Left colon (tissue), 2 donors: Measurements from ENCODE around the gene USP50. TPM values are rescaled to one million over a fixed set of nuclear protein-coding genes. Genes with fewer than 3 reads are reported as not detected.
"Not testable (repeated sequence)": the region's sequence is repeated elsewhere in the genome, so short reads cannot be mapped to it uniquely, and the experiment has no call there.

Experiments
- ATAC-seq: fragments of 200-7000 bp; cut with Tn5 transposase; one replicate; pipeline ENCODE4 v1.9.1; 2020; ENCODE audit warnings: mild to moderate bottlenecking, moderate library complexity
- DNase-seq, 2 donors: peaks; one replicate each; pipeline ENCODE4 v3.0.0-alpha.2; 2020
- intact Hi-C, 2 donors: fragments of 100-400 bp; cut with DNase I in 1 of 2; cut with micrococcal nuclease in 1 of 2; formaldehyde crosslinking; loops; one replicate each; pipeline versions ENCODE4 v1.11.2 to v1.14.0; 2022; cut with DNase I, micrococcal nuclease
- total RNA-seq, 2 donors: library from RNA; stranded (reverse); fragmentation: NEBNext Ultra II Directional; extraction: Animal tissue kit (Norgen Biotek cat#: 25700); gene quantifications; one replicate each; pipeline ENCODE4 v1.2.1, GENCODE V29; 2021
- donor health status: DM: no; HTN: no; CAD: no.
- donor health status: DM: yes; HTN: yes; CAD: no.

The USP50 gene
- total RNA-seq, 2 donors from 2014 or later = not detected

DNA sequence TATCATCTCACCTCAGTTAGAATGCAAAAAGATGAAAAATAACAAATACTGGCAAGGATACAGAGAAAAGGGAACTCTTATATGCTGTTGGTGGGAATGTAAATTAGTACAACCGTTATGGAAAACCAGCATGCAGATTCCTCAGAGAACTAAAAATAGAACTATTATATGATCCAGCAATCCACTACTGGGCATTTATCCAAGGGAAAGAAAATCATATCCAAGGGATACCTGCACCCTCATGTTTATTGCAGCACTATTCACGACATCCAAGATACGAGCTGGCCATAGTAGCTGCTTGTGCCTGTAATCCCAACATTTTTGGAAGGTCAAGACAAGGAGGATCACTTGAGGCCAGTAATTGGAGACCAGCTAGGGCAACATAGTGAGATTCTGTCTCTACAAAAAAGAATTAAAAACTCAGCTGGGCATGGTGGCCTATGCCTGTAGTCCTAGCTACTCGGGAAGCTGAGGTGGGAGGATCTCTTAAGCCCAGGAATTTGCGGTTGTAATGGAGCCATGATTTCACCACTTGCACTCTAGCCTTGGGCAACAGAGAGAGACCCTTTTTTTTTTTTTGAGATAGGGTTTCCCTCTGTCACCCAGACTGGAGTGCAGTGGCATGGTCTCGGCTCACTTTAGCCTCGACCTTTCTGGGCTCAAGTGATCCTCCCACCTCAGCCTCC lies 26.6 kb downstream of the USP50 start:
- ATAC-seq (peak; percentile 98), DNase-seq (no peak)
- intact Hi-C loops = no loop called here

DNA sequence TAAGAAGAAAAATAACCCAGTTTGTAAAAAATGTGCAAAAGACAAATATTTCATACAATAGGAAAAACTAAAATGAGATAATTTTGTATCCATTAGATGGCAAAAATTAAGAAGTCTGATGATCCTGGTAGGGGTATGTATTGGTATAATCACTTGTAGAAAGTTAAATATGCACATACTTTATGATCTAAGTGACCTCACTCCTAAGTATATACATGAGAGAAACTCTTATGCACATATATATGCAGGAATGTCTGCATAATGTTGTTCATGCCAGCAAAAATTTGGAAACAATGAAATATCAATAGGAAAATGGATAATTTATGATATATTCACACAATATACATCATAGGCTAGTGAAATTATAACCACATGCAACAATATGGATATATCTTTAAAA lies 33.5 kb downstream of the USP50 start:
- DNase-seq (no peak), ATAC-seq (no peak)
- intact Hi-C loops = no loop called here

- intact Hi-C loops = no loop called here
- no peak for DNase-seq
- peak; percentile 19 for ATAC-seq
These were observed 40.3 kb downstream of the USP50 start for GRCh38 chr15:50506121-50506520.

- ATAC-seq, intact Hi-C loops, DNase-seq: not testable (repeated sequence)
These were observed 40.8 kb downstream of the USP50 start for GRCh38 chr15:50505656-50506055.

DNA sequence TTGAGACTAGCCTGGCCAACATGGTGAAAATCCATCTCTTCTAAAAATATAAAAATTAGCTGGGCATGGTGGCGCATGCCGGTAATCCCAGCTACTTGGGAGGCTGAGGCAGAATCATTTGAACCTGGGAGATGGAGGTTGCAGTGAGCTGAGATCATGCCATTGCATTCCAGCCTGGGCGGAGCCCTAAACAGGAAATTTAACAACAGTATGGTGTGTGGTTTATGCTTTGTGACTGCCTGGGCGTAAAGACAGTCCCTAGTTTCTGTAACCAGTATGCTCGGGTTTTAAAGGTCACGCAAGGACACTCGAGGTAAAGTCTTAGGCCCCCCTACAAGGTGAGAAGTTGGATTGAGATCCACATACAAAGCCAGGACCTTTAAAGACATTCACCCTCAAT lies 43.3 kb downstream of the USP50 start:
- peak; percentile 68 for ATAC-seq
- no peak for DNase-seq
- intact Hi-C loops = no loop called here

DNA sequence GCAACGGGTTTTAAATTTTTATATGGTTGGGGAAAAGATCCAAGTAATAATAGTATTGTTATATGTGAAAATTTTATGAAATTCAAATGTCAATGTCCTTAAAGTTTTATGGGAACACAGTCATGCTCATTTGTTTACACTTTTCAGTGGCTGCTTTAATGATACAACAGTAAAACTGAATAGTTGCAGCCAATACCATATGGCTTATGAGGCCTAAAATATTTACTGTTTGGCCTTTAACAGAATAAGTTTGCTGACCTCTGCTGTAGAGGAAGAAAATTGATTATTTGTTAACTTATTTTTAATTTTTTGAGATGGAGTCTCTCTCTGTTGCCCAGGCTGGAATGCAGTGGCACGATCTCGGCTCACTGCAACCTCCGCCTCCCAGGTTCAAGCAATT lies 44.7 kb downstream of the USP50 start:
- DNase-seq (no peak), ATAC-seq (peak; percentile 31)
- intact Hi-C loops = no loop called here

- intact Hi-C loops = no loop called here
- ATAC-seq = no peak
- DNase-seq = no peak
These were observed 46.1 kb downstream of the USP50 start for GRCh38 chr15:50500352-50500751.

DNA sequence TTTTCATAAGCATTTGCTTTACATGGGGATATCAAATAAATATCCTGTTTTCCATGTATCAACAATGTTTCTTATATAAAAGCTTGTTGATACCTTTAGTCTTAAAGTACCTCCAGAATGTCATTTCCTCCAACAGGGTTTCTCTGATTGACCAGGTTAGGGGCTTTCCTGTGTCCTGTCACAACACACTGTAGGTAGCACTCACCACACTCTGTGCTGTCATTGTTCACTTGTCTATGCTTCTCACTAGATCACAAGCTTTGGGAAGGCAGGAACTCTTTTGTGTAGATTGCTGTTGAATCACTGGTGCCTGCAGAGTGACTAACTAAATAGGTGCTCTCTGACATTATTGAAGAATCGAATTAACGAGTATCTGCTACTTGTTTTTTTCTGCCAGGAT lies 49.8 kb downstream of the USP50 start:
- intact Hi-C loops = loop anchor here in 1 of 2 donors (10.0 kb wide), 1 partner anchor 88 kb away; no protein-coding TSS in a partner anchor
- ATAC-seq = no peak

GRCh38 chr15:50494547-50494946 lies 51.9 kb downstream of the USP50 start:
- not testable (repeated sequence) for ATAC-seq, DNase-seq
- intact Hi-C loops = loop anchor here in 1 of 2 donors (10.0 kb wide), 1 partner anchor 90 kb away; no protein-coding TSS in a partner anchor

More for the DNA sequence above, 49.8 kb downstream of the USP50 start:
- DNase-seq = no peak

DNA sequence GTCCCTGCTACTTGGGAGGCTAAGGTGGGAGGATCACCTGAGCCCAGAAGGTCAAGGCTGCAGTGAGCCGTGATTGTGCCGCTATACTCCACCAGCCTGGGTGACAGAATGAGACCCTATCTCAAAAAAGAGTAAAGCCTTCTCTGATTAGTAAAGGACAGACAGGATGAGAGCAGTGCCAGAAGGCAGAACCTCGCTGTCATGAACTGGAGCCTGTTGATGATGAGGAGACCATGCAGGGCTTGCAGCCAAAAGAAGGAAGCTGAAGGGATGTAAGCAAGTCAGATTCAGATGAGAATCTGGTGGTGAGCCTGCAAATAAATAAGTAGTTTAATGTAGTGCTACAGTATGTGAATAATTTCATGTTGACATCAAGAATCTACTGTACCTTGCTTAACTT lies 52.8 kb downstream of the USP50 start:
- no peak for ATAC-seq
- intact Hi-C loops = loop anchor here in 1 of 2 donors (10.0 kb wide), 1 partner anchor 91 kb away; no protein-coding TSS in a partner anchor
- no peak for DNase-seq

DNA sequence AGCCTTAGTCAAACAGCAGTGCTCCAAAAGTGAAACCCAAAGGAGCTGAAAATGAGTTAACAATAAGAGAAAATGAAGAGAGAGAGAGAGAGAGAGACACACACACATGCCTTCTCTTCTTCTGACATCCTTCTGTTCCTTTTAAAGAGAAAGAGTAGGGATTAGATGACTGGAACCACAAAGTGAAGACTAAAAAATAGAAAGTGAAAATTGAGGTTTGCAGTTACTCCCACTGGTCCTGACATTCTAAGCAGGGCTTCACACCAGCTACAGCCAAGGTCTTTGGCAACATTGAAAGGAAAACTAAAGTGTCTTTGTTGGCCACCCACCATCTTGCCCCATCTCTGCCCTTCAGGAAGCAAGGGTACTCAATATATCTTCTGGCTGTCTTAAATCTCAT lies 59.2 kb downstream of the USP50 start:
- intact Hi-C loops = no loop called here
- DNase-seq = no peak
- ATAC-seq = no peak

DNA sequence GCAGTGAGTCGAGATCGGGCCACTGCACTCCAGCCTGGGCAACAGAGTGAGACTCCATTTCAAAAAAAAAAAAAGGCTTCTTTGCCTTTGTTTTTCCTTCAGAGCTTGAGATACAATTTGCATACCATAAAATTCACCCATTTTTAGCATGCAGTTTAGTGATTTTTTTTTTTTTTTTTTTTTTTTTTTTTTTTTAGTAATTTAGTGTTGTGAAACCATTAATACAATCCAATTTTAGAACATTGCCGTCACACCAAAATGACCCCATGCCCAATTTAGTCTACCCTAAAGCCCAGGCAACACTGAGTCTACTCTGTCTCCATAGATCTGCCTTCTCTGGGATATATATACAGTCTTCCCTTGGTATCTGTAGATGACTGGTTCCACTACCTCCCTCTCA lies 61.1 kb downstream of the USP50 start:
- intact Hi-C loops = no loop called here
- no peak for ATAC-seq
- no peak for DNase-seq

DNA sequence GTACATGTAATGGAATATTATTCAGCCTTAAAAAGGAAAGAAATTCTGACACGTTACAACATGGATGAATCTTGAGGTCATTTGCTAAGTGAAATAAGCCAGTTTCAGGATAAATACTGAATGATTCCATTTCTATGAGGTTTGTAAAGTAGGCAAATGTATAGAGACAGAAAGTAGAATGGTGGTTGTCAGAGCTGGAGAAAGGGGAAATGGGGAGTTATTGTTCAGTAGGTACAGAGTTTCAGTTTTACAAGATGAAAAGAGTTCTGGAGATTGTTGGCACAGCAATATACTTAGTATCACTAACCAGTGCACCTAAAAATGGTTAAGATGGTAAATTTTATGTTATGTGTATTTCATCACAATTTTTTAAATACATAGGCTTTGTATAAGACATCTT lies 61.7 kb downstream of the USP50 start:
- ATAC-seq (no peak), DNase-seq (no peak)
- intact Hi-C loops = no loop called here

DNA sequence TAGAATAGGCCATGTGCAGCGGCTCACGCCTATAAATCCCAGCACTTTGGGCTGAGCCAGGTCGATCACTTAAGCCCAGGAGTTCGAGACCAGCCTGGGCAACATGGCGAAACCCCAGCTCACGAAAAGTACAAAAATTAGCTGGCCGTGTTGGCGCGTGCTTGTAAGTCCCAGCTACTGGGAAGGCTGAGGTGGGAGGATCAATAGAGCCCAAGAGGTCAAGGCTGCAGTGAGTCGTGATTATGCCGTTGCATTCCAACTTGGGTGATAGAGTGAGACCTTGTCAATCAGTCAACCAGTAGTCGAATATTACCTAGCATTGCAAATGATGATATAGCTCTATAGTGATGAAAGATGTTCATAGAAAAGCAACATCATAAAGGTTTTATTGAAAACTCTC lies 70.3 kb downstream of the USP50 start:
- DNase-seq (no peak), ATAC-seq (no peak)
- intact Hi-C loops = no loop called here

GRCh38 chr15:50471072-50471471 lies 75.4 kb downstream of the USP50 start:
- no peak for DNase-seq
- no peak for ATAC-seq
- intact Hi-C loops = no loop called here

GRCh38 chr15:50463423-50464358 lies 82.8 kb downstream of the USP50 start:
- intact Hi-C loops = no loop called here
- ATAC-seq (no peak), DNase-seq (no peak)

GRCh38 chr15:50458348-50459112 lies 87.9 kb downstream of the USP50 start:
- no peak for DNase-seq

DNA sequence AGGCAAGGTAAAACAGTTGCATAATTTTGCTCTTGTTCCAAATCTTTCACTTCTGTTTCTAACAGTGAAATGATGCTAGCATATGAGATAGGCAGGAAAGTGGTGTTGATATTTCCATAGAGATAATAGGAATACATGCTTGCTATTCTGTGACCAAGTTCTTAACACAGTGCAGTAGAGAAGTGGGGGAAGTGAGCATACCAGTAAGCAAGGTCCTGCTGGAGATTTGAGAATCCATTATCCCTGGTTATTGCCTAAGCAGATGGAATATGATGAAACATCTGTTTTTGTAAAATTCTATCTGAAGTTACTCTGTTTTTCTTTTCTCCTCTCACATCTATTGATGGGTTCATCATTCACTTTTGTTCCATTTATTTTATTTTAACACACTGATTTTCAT lies 93.5 kb downstream of the USP50 start:
- ATAC-seq (no peak), DNase-seq (no peak)
- intact Hi-C loops = no loop called here

More at GRCh38 chr15:50458348-50459112, 87.9 kb downstream of the USP50 start:
- intact Hi-C loops = no loop called here
- ATAC-seq = no peak
